Body of pancreas (tissue), 4 donors: Measurements from ENCODE around the gene CCND1.

Experiments
- POLR2A ChIP-seq, 3 donors: fragments of 450-650 bp; IDR thresholded peaks; one replicate each; pipeline ENCODE4 v1.6.1; 2016; ENCODE audit warnings: antibody characterized with exemption in 3 of 3, mild to moderate bottlenecking in 2 of 3
- TF ChIP-seq, protein P1 (sequence below), 7 experiments: fragments of 450-650 bp in 4 of 7; fragments of 200-600 bp in 3 of 7; sonication (generic) in 3 of 7; IDR thresholded peaks; one replicate each; pipeline ENCODE4 v1.5.1; 2016 to 2019; ENCODE audit warnings: antibody characterized with exemption in 7 of 7

- TF ChIP-seq, protein P1, sequence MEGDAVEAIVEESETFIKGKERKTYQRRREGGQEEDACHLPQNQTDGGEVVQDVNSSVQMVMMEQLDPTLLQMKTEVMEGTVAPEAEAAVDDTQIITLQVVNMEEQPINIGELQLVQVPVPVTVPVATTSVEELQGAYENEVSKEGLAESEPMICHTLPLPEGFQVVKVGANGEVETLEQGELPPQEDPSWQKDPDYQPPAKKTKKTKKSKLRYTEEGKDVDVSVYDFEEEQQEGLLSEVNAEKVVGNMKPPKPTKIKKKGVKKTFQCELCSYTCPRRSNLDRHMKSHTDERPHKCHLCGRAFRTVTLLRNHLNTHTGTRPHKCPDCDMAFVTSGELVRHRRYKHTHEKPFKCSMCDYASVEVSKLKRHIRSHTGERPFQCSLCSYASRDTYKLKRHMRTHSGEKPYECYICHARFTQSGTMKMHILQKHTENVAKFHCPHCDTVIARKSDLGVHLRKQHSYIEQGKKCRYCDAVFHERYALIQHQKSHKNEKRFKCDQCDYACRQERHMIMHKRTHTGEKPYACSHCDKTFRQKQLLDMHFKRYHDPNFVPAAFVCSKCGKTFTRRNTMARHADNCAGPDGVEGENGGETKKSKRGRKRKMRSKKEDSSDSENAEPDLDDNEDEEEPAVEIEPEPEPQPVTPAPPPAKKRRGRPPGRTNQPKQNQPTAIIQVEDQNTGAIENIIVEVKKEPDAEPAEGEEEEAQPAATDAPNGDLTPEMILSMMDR (IDR thresholded peaks at IDR 0.05), result no peak
- no peak for TF ChIP-seq POLR2A (IDR thresholded peaks at IDR 0.05)
Observed at GRCh38 chr11:69594481-69594880, 46.5 kb upstream of the CCND1 start.
